Right lobe of liver (tissue), 6 donors: Measurements from ENCODE around the gene CLDN10. TPM values are rescaled to one million over a fixed set of nuclear protein-coding genes. Genes with fewer than 3 reads are reported as not detected.

Experiments
- ATAC-seq, 4 donors: fragments of 200-7000 bp; cut with Tn5 transposase; one replicate each; pipeline ENCODE4 v1.9.1; 2020; ENCODE audit warnings: mild to moderate bottlenecking in 4 of 4, moderate library complexity in 4 of 4
- DNase-seq, 3 donors: peaks; one replicate each; pipeline ENCODE4 v3.0.0-alpha.2; 2020
- H3K27ac ChIP-seq, 3 donors: fragments of 200-600 bp; one replicate each; pipeline ENCODE4 v1.8.0; 2022
- H3K27me3 ChIP-seq, 2 donors: fragments of 200-600 bp; one replicate each; pipeline ENCODE4 v1.8.0; 2022
- H3K36me3 ChIP-seq, 4 donors: fragments of 200-600 bp; sonication (generic) in 1 of 4; one replicate each; pipeline versions ENCODE4 v1.5.1 to v1.8.0; 2017 to 2022; ENCODE audit warnings: control low read depth in 1 of 4
- H3K4me1 ChIP-seq, 4 donors: fragments of 200-600 bp; sonication (generic) in 1 of 4; one replicate each; pipeline versions ENCODE4 v1.5.1 to v1.8.0; 2017 to 2022; ENCODE audit warnings: control low read depth in 1 of 4
- H3K4me3 ChIP-seq, 3 donors: fragments of 200-600 bp; one replicate each; pipeline ENCODE4 v1.8.0; 2022
- H3K9me3 ChIP-seq, 4 donors: fragments of 200-600 bp; sonication (generic) in 1 of 4; one replicate each; pipeline versions ENCODE4 v1.5.1 to v1.8.0; 2017 to 2022; ENCODE audit warnings: control low read depth in 1 of 4
- CTCF ChIP-seq, 4 donors: fragments of 200-600 bp in 3 of 4; fragments of 450-650 bp in 1 of 4; IDR thresholded peaks; one replicate each; pipeline versions ENCODE4 v1.5.1 to v1.8.0; 2016 to 2022; ENCODE audit warnings: antibody characterized with exemption in 4 of 4, mild to moderate bottlenecking in 2 of 4
- POLR2A ChIP-seq: fragments of 450-650 bp; IDR thresholded peaks from one replicate; pipeline ENCODE4 v1.6.1; 2017; ENCODE audit warnings: antibody characterized with exemption, mild to moderate bottlenecking
- WGBS: methylation state at CpG from one replicate; pipeline ENCODE4 v1.1.6; 2018; ENCODE audit warnings: low coverage, low lambda C conversion rate; ENCODE audit not compliant: insufficient coverage; ENCODE audit errors: missing lambda C conversion rate; 5-methylcytosine and 5-hydroxymethylcytosine counted together
- intact Hi-C, 2 donors: fragments of 100-400 bp; cut with DNase I; formaldehyde crosslinking; loops; one replicate each; pipeline versions ENCODE4 v1.11.2 to v1.14.1; 2022
- total RNA-seq, 6 experiments: library from RNA; depleted of rRNA in 2 of 6; stranded (reverse); fragments of >200 nt in 2 of 6; fragmentation: NEBNext Ultra II Directional in 3 of 6; extraction: Animal tissue kit (Norgen Biotek cat#: 25700) in 3 of 6; gene quantifications; one replicate each; pipeline versions ENCODE4 v1.1.0 to v1.2.4, GENCODE V29; 2016 to 2023
- donor health status: DM: no; HTN: yes; CAD: no.
- donor health status: DM: no; HTN: no; CAD: no.
- donor health status: DM: no; HTN: no; CAD: no.
- donor health status: DM: no; HTN: yes; CAD: no.
- donor health status: DM: no; HTN: yes; CAD: no.

Gene CLDN10
- total RNA-seq, 6 experiments from 2014 or later: 1.1 to 2.0 (median 1.5) TPM

- no peak for TF ChIP-seq CTCF (IDR thresholded peaks at IDR 0.05)
- TF ChIP-seq POLR2A: no peak
- ATAC-seq (no peak), DNase-seq (no peak)
- Histone ChIP-seq H3K27me3 (no peaks in the 10 kb centered on the region), H3K27ac (no peak overlapping the region), H3K9me3 (no peaks in the 10 kb centered on the region), H3K4me1 (no peaks in the 10 kb centered on the region), H3K4me3 (no peak overlapping the region), H3K36me3 (no peaks in the 10 kb centered on the region)
- WGBS: 0% methylated on average over 1 of the region's 1 CpG
- intact Hi-C loops: no loop called here
Measured at GRCh38 chr13:95507991-95508390, 44.5 kb upstream of the CLDN10 start.

- no peaks in the 10 kb centered on the region for H3K36me3 ChIP-seq
- H3K27ac ChIP-seq: no peak overlapping the region
- DNase-seq (no peak), ATAC-seq (no peak)
- no peaks in the 10 kb centered on the region for H3K9me3 ChIP-seq
- intact Hi-C loops: no loop called here
- TF ChIP-seq POLR2A: no peak
- TF ChIP-seq CTCF (IDR thresholded peaks at IDR 0.05): no peak
- no peak overlapping the region for H3K4me3 ChIP-seq
- no peaks in the 10 kb centered on the region for H3K4me1 ChIP-seq
- no peaks in the 10 kb centered on the region for H3K27me3 ChIP-seq
Measured at GRCh38 chr13:95508996-95509395, 43.5 kb upstream of the CLDN10 start.

- intact Hi-C loops: no loop called here
- no peak for ATAC-seq
- DNase-seq: no peak
- no peaks in the 10 kb centered on the region for H3K9me3 ChIP-seq
- no peaks in the 10 kb centered on the region for H3K27me3 ChIP-seq
- H3K4me3 ChIP-seq: no peak overlapping the region
- H3K36me3 ChIP-seq: no peaks in the 10 kb centered on the region
- TF ChIP-seq CTCF (IDR thresholded peaks at IDR 0.05) (no peak), POLR2A (no peak)
- 52% methylated on average over 8 of the region's 8 CpGs for WGBS
- no peaks in the 10 kb centered on the region for H3K4me1 ChIP-seq
- no peak overlapping the region for H3K27ac ChIP-seq
Measured at GRCh38 chr13:95509521-95510310, 42.8 kb upstream of the CLDN10 start.

- Histone ChIP-seq H3K27ac (no peak overlapping the region), H3K4me3 (no peak overlapping the region), H3K4me1 (no peaks in the 10 kb centered on the region), H3K36me3 (no peaks in the 10 kb centered on the region), H3K27me3 (no peaks in the 10 kb centered on the region), H3K9me3 (no peaks in the 10 kb centered on the region)
- TF ChIP-seq POLR2A (no peak), CTCF (IDR thresholded peaks at IDR 0.05) (no peak)
- intact Hi-C loops: no loop called here
- ATAC-seq (no peak), DNase-seq (no peak)
- WGBS: 54% methylated on average over 1 of the region's 1 CpG
Measured at GRCh38 chr13:95510950-95511349, 41.6 kb upstream of the CLDN10 start.

GRCh38 chr13:95512424-95512823 lies 40.1 kb upstream of the CLDN10 start:
- DNase-seq (no peak), ATAC-seq (no peak)
- no peak for TF ChIP-seq POLR2A
- TF ChIP-seq CTCF (IDR thresholded peaks at IDR 0.05): no peak
- H3K27ac ChIP-seq: no peak overlapping the region
- 61% methylated on average over 2 of the region's 3 CpGs for WGBS
- H3K27me3 ChIP-seq: no peaks in the 10 kb centered on the region
- H3K4me1 ChIP-seq: no peaks in the 10 kb centered on the region
- intact Hi-C loops: no loop called here
- no peaks in the 10 kb centered on the region for H3K9me3 ChIP-seq
- H3K4me3 ChIP-seq: no peak overlapping the region
- H3K36me3 ChIP-seq: no peaks in the 10 kb centered on the region
